Islet of Langerhans (tissue), 1 donor: ENCODE data around the gene DCC.

ENCODE experiments used
- FAIRE-seq: peaks from one replicate; lab custom pipeline; 2011; peaks lifted over from hg19 to GRCh38; lab: Jason Lieb, UNC

The DCC gene

DNA sequence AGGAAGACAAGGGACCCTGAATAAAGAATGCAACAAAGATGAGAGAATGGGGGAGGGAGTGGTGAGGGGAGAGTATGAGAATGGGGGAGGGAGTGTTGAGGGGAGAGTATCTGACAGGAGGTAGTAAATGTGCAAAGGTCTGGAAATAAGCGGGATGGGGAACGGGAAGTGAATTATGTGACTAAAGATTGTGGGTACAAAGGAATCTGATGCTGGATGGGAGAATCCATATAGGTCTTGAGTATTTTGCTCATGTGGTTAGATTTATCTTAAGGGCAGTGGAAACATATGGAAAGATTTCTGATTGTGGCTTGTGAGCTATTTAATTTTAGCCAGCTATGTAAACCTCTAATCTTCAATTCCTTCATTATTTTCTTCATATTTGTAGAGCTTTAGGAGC is 593.4 kb downstream of the DCC start:
- FAIRE-seq, result no peak

DNA sequence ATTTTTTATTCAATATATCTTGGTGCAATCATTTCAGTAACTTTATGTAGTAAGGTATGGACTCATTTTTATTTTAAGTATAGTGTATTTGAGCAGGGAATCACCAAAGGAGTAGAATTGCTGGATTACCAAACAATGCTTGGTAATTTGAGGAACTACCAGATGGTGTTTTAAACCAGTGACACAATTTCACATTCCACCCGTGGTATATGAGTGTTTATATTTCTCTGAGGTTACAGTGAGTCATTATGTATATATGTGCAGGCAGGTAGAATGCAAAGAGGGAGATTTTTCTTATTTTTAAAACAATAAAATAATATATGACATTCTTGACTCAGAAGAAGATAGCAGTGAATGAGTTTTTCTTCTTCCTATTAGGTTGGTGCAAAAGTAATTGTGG is 596.9 kb downstream of the DCC start:
- FAIRE-seq, result no peak

DNA sequence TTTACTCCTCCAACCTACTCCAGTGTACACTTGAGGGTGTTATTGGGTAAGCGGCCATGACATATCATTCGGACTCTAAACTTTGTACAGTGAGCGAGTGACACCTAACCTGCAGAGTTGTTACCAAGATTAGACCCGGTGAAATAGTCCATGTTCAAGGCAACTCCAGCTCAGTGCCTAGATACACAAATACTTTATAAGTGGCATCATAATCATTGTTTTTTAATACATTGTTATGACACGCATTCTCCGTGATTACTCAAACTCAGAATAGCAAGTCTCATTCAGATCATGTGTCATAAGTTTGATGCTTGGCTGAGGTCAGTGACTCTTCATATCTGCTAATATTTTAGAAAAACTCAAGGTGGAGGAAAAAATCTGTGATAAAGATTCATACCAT is 597.8 kb downstream of the DCC start:
- FAIRE-seq, result no peak

DNA sequence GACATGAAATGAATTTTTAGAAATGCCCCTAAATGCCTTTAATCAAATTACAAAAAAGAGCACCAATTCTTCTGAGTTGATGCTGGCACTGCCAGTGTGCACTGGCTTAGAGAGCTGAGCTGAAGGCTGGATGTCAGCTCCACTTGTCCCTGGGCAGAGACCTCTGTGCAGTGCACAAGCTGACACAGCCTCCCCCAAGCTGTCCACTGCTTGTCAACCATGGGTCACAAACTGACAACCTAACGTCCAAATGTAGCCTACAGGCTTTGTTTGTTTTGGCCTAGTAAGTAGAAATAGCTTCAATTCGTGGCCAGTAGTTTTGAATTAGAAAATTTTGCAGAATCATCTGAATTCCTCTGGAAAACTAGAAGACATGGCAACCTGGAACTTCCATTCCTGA is 605.6 kb downstream of the DCC start:
- no peak for FAIRE-seq

DNA sequence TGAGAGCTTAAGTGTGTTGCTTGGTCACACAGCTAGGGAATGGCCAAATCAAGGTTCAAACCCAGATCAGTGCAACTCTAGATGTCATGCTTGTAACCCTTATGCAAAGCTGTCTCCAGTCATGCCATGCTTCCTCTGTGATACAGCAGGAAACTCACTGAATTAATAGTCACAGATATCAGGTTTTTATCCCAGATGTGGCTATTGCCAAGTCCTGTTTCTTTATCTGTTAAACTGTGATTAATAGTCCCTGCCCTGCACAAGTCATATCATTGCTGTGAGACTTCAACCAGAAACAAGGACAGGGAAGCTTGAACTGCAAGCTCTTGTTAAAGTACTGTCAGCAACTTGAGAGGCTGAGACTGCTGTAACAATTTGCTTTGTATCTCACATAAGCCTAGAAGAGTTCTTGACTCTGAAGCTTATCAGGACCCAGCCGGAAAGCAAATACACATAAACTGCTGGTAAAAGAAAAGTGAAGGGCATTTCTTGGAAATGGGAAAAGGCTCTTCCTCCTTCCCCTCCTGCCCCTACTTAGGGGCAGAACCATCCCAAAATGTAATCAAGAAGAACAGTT is 609.0 kb downstream of the DCC start:
- no peak for FAIRE-seq

DNA sequence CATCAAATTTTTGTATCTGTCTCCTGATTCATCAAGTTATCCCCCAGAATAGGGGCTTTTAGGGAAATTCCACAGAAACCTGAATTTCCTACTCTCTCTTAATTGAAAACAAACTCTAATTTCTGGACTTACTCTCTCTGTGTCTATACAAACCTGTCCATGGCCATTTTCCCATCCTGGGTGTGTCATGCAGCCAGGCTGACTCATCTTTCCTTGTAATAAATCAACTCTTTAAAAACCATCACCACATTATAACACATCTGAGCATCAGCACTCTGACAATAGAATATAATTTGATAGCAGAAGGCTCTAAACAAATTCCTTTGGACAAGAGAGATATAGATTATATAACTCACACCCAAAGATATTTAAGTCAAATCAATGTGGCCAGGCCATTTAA is 610.2 kb downstream of the DCC start:
- FAIRE-seq, result no peak

DNA sequence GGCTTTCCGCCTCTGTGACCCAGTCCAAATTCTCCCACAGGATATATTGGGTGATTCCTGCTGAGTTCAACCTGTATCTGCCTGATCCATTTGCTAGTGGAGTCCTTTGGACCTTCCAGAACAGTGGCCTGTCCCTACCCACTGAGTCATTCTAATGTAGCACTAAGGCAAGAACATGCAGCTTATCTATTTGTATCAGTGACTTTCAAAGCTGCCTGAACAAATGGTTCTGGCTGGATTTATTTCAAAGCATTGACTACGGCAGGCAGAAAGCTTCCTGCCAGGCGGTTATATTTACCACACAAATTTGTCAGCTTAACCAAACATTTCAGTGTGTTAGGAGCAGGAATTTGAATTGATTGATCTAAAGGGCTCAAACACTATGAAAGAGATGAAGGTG is 613.4 kb downstream of the DCC start:
- FAIRE-seq, result no peak

DNA sequence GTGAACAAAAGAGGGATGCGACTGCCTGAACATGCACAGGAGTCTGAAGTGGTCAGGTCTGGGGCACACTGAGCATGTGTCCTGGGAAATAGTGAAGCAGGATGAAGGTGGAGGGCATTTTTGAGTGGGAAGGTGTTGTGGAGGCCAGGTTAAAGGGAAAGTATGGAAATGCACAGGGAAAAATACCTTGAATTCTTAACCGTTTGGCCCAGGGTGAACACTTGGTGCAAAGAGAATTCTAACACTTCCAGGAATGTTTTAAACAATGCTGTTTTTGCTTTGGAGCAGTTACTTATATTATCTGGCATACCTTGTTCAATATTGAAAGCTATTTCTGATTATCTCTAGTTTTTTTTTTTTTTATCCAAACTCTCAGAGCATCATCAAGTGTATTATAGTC is 623.5 kb downstream of the DCC start:
- FAIRE-seq, result no peak

DNA sequence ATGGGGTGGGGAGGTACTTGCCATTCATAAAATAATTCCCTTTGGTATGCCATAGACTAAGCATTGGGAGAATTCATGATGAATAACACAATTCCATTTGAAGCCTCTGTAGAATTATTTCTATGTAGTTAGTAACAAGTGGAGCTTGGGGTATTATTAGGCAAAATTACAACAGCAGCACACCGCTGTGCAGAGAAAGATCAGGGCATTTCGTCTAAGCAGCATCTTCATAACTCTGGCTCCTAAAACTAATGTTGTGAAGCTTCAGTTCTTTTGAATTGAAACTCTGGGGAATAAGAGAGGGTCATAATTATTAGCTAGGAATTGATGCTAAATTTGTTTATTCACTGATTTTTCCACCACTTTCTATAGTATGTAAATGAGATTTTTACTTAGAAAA is 630.7 kb downstream of the DCC start:
- FAIRE-seq, result no peak

DNA sequence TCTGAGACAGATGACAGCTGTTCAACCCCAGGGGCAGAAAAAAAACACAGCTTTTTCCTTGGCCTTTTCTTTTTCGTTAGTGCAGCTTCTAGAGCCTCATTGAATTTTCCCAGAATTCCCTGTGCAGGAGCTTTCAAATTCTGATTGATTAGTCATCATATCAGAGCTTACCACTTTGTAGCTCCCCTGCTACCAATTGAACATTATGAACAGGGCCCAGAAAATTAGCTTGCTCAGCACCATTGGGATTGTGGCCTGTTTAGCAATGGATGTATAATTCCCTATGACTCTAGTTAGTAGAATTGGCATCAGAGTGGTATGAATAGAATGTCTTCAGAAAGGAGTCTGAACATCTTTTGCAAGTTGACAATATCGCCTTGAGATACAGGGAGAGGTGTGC is 631.1 kb downstream of the DCC start:
- no peak for FAIRE-seq

DNA sequence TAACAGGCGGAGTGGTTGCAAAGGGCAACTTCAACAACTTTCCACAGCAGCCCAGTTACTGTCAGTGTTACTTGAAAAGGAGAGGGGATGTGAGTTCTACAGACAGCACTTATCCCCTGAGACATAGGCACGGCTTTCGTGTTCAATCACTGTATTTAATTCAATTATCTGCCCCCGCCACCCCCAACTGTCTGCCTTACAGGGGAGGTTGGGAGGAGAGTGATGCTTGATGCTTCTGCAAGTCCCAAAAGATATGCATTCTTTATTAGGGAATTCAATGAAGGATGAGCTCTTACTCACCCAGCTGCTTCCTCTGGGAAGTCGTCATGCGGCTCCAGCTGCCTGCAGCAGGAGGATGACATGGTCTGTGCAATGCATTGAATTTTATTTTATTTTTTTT is 639.9 kb downstream of the DCC start:
- no peak for FAIRE-seq

DNA sequence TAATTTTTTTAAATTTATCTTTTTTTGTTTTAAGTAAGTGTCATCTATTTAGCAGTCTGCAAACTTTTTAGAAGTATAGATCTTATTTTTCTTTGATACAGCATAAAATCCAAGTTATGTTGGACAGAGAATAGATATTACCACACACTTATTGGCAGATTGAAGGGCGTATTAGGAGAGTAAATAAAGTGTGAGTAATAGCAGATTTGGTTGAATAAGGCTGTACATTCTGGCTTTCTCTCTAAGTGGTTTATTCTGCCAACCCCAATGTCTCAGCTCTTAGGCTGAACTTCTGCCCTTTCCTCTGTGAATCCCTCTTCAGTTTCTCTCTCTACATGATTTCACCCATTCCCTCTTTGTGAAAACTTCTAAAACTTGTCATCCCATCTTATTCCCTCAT is 651.2 kb downstream of the DCC start:
- FAIRE-seq, result no peak

DNA sequence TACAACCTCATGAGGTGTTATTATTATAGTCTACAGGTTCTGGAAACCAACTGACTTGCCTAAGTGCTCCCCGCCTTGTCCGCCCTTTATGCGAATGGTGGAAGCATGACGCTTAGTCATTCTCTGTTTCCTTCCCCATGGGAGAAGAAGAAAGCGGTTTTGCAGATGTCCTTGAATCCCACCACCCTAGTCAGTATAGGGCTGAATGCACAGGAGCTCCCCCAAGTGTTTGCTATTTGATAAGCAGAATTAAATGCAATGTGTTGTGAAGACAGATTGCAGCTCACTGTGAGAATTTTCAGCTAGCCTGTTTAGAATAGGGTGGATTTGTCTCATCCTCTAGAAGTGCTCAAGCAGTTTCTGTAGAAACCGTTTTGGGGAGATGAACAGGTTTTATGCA is 652.0 kb downstream of the DCC start:
- no peak for FAIRE-seq

DNA sequence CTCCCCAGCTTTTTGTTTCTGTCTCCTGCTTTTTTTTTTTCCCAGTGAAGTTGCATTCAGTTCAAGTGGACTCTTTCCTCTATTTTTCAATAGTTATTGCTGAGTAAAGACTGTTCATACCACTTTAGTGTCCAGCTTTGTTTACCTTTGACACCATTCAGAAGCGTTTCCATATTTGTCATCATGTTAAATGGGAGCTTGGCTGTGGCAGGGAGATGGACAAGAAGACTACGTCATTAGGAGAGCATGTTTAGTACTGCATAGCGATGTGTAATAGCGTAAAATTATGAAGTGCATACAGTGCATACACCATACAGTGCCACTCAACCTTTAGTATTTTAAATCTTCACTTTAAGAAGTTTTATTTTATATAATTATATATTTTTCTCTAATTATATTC is 655.9 kb downstream of the DCC start:
- FAIRE-seq, result no peak

DNA sequence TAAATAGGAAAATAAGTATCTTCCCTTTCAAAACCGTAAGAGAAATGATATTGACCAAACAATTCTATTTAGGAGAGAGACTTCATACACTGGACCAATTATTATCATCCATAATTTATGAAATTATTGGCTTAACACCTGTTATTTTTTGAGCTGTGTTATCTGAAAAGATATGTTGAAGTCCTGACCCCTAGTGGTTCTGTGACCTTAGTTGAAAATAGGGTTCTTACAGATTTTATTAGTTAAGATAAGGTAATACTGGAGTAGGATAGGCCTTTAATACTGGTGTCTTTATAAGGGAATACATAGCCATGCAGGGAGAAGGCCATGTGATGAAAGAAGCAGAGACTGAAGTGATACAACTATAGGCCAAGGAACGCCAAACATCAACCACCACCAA is 659.6 kb downstream of the DCC start:
- FAIRE-seq, result no peak

DNA sequence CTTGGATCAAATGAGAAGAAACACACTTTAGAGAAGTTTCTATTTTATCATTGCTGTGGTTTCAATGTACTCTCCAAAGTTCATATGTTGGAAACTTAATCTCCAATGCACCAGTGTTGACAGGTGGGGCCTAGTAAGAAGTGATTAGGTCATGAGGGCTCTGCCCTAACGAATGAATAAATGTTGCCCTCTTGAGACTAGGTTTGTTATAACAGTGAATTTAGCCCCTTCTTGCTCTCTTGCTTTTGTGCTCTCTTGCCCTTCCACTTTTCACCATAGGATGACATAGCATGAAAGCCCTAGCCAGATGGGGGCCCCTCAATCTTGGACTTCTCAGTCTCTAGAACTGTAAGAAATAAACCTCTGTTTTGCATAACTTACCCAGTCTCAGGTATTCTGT is 664.8 kb downstream of the DCC start:
- no peak for FAIRE-seq

DNA sequence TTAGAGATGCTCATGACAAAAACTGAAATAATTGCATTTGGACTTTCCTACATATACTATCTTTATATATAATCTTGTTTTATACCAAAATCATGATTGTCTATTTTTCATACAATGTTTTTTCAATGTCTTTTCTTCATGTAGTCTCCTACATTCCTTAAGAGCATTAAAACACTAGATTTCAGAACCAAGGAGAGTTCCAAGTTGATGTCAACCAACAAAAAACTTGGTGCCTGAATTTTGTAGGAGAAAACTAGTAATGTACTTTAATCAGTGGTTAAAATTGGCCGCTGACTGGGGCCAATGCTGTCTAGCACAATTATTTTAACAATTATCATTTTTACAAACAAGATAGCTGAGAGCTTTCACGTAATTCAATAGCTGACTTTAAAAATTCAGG is 678.8 kb downstream of the DCC start:
- no peak for FAIRE-seq

DNA sequence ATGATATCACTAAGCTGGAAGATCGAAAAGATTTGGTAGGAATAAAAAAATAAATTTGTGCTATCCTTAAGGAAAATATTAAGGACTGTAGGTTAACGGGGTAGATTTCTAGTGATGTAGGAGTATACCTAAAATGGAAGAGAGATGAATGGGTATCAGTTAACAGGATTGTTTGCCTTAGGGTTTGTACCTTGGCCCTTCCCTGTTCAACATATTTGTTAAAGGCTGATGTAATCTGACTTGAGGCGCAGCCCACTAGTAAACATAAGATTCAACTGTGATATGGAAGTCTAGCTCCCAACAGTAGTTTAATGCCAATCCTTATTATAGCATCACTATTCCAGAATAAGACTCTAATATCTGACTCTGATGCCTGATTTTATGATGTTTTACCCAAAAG is 685.2 kb downstream of the DCC start:
- no peak for FAIRE-seq

DNA sequence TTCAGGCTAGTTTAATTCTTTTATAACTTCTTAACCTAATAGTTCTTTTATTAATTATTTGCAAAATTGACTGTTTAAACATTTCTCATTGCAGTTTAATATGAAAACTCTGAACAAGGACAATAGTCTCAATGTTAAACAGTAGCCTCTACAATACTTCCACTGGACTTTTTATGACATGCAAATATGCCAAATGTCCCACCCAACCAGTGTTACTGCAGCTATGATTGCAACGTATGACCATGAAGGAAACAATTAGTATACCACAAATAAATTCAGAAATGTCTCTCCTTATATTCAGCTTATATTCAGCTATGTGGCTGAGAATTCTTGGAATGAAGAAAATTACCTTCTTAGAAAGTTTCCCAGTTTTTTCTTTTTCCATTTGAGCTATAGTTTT is 688.6 kb downstream of the DCC start:
- FAIRE-seq, result no peak

DNA sequence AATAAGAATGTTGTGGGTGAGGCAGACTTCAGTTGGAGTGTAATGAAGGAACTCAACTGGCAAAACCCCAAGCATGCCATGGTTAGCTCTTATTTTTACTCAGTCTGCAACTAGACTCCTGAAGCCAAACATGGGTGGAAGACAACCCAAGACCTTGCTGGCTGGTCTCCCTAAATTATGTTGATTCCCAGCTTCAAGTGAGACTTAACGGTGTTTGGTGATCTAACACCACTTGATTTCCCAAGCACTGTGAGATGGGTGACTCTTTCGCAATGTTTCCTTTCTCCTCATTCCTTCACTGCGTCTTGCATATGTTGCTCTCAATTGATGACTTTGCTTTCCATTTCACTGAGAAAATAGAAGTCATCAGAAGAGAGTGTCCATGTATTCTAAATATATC is 693.1 kb downstream of the DCC start:
- FAIRE-seq, result no peak

DNA sequence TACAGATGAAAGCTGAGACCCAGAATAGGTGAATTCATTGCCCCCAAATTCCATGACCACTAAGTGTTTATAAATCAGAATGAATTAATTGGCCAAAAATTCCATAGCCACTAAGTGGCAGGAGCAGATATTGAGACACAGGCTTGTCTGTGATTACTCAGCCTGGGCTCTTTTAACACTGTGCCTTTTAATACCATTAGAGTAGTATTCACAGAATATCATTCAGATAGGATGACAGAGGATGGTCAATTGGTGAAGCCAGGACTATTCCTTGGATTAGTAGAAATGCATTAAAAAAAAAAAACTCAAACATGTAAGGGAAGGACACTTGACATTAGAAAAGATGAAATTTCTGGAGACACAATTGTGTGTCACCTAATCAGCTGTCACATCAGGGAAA is 698.6 kb downstream of the DCC start:
- FAIRE-seq, result no peak

DNA sequence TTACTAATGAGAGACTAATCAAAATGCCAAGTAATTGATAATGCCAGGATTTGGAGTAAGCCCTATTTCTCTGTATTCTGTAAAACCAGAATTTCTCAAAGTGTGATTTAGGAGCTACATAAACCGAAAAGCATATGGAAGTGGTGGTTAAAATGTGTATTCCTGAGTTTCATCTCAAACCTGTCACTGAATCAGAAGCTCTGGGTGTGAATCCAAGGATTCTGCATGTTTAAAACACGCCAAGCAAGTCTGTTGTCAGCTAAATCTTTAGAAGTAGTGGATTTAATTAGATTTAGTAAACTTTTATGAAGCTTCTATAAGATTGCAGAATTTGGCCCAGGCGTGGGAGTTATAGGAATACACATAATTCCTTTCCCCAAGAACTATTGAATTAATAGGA is 700.3 kb downstream of the DCC start:
- no peak for FAIRE-seq

DNA sequence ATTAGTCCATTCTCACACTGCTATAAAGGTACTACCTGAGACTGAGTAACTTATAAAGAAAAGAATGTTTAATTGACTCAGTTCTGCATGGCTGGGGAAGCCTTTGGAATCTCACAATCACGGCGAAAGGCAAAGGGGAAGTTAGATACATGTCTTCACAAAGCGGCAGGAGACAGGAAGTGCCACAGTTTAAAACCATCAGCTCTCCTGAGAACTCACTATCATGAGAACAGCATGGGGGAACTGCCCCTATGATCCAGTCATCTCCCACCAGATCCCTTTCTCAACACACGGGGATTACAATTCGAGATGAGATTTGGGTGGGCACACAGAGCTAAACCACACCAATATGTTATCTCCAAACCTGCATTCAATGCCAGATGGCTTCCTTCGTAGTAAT is 716.1 kb downstream of the DCC start:
- no peak for FAIRE-seq

DNA sequence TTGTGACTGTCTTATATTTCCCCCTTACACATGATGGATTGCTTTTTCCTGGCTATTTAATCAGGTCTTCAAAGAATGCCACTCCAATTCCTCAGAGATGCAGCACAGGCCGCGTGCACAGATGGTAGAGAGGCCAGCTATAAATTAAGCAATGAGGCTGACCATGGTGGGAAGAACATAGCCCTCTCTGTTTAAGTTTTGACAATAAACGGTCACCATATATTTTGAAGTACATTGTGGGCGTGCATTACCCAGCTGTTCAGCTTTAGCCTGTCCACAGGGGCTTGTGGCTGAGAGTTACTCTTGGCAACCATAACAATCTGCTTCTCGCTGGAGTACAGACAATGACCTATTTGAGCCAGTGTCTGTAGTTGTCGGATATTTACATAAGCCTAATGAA is 730.8 kb downstream of the DCC start:
- FAIRE-seq, result no peak

DNA sequence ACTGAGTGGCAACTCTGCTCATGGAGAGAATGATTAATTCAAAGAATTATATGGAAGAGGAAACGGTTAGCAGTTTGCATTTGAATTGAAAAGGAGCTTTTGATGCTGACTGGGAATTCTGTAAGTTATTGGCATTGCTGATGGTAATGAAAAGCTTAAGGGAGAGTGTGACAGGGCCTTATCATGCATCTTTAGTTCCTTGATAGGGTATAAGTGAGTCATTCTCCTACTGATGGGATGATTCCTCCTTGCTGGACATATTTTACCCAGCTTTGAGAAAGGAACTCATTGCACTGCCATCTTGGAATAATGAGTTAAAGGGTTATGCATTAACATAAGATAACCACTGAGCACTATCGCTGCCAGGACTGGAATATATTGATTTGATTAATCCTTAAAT is 740.7 kb downstream of the DCC start:
- FAIRE-seq, result no peak
